SK-N-MC (cell line): Measurements from ENCODE around the gene PAK5.

Experiments used
- EZH2 ChIP-seq: fragments of 200-600 bp; sonication (generic); IDR thresholded peaks from one replicate; pipeline ENCODE4 v1.6.1; 2017; ENCODE audit warnings: antibody characterized with exemption
- FOXP2 ChIP-seq: optimal IDR thresholded peaks from 2 replicates; pipeline ENCODE3; 2011; ENCODE audit warnings: mild to moderate bottlenecking, moderate library complexity; ENCODE audit not compliant: insufficient read depth; ENCODE audit errors: extremely low read length, control extremely low read depth
- POLR2AphosphoS5 ChIP-seq: IDR thresholded peaks from 2 replicates; pipeline ENCODE4 v1.6.1; 2012; ENCODE audit warnings: mild to moderate bottlenecking, low read depth, low read length, borderline replicate concordance

- TF ChIP-seq EZH2 (peak; percentile 63), FOXP2 (no peak), POLR2AphosphoS5 (no peak)
Observed at GRCh38 chr20:9516234-9516871, 322.5 kb downstream of the PAK5 start.
